HG03025 (cell line): ENCODE measurements around the gene SIKE1.
"Not testable (repeated sequence)": the region's sequence is repeated elsewhere in the genome, so short reads cannot be mapped to it uniquely, and the experiment has no call there.

Source experiments
- ATAC-seq: cut with Tn5 transposase; IDR thresholded peaks from one replicate; pipeline ENCODE4 v1.9.1; 2021; ENCODE audit warnings: mild to moderate bottlenecking, moderate library complexity; ENCODE audit not compliant: unreplicated experiment, low FRiP score

Gene SIKE1

DNA sequence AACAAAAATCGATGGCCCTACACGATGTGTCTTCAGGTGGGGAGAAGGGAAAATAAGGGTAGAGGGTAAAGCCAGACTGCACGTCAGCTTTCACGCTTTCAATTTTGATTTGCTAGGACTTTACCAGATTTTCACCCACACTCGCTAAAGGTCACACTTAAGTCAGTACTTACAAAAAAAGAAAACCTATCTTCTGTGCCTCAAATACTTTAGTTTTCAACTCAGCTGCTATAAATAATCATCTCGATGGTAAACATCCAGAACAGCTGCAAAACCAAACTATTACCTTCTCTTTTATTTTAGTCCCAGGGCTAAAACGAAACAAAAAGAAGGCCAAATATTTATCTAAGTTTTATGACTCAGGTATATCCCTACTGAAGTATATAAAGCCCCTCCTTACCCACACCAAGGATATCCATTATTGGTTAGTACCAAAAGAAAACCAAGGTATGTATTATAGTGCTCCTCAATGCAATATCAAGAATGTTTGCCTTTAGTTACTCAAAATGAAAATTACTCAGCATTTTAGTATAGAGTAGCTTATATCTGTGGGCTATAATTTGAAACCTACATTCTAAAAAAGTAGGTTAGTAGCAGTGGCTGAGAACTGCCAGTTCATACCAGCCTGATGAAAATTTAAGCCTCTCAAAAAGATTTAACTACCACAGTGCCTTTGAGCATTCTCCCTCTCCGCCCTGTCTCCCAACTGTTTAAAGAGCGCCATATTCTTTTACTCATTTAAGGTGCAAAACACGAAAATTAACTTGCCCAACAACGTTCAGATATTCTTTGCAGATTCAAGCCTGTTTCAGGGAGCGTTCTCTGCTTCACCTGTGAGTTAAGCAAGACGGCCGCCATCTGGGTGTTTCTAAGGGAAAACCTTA, 24.2 kb downstream of the SIKE1 start:
- ATAC-seq, result peak; percentile 44

DNA sequence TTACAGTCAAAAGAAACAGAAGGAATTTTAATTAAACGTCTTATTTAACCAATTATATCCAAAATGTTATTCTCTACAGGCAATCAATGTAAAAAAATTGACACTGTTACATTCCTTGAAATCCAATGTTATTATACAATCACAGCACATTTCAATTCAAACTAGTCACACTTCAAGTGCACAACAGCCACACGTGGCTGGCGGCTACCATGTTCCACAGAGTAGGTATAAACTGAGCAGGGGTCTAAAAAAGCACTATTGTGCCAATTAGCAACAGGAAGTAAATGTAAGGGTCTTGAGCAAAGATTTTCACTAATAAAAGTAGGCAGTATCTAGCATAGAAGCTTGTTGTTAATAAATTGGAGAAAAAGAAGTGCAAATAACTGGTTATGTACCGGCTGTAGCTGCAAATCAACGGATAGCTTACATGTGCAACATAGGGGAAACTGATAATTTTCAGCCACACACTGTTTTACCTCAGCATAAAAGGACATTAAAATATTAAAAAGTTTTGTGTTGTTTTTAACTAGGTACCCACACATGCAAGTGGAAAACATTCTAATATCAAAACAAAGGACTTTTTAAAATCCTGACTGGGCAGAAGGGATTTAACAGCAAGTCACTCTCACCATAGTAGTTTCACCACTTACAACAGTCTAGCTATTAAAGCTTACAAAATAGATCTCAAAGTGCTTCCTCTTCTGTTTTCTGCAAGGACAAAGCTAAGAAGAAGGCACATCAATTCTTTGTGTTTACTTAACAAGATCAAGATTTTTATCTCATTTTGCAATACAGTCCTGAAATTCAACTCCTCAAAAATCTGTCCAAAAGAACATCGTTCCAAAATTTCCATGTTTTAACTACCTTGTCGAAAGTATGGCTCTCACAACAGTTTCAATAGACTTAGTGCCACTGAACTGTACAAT, 25.2 kb downstream of the SIKE1 start:
- ATAC-seq, result no peak

DNA sequence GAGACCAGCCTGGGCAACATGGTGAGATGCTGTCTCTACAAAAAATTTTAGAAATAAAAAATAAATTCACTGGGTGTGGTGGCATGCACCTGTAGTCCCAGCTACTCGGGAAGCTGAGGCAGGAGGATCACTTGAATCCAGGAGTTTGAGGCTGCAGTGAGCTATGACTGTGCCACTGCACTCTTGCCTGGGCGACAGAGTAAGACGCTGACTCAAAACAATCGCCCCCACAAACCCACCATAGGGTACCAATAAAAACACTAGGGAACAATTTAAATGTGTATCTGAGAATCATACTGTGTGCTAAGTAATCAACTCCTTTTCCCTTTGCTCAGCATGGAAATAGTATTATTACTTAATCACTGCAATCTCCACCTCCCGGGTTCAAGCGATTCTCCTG, 26.8 kb downstream of the SIKE1 start:
- ATAC-seq, result not testable (repeated sequence)

DNA sequence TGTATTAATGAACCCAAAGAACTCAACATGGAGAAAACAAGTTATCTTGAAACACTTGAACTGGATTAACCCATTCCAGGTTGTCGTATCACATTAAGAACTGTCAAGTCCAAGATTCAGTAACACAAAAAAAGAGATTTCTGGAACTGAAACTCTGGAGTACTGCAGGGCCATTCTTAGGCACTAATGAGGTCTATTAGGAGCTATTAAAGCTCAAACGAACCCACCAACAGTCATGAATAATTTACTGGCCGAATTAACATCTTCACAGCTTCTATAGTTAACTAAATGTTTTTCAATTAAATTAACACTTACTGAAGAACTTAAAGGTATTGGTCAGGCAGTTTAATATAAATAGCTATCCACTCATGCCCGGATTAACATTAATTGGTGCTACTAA, 27.3 kb downstream of the SIKE1 start:
- no peak for ATAC-seq

DNA sequence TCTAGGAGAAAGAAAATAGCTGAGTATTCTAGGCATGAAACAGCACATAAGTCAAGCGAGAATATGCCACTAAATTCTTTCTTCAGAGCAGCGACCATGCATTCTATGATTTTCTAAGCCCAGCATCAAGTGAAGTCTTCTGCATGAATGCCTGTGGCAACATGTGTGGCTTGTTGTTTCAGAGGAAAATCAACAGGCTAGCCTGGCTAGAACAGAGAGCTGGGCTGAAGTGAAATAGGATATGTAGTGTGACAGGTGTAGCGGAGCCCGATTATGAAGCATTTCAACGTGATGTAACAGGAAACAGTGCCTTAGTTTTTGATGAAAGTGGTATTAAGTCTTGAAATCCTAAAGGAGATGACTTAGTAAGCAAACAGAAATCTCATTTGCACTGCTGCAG, 29.7 kb downstream of the SIKE1 start:
- ATAC-seq, result no peak

DNA sequence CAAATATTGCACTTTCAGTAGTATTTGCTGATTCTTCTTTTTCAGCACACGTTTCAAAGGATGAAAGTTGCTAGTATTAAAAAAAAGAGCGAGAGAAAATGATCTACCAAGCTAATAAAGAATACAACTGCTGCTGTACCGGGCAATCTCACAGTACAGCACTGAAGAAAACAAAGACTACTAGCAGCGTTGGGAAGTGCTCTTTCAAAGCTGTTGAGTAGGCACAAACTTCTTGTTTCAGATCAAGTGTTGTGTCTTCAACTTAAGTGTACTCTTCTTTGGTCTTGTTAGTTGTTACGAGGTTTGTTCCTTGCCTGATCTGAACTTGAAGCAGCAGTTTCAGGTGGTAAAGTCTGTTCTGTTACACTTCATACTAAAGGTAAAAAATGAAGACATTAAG, 30.6 kb downstream of the SIKE1 start:
- no peak for ATAC-seq

DNA sequence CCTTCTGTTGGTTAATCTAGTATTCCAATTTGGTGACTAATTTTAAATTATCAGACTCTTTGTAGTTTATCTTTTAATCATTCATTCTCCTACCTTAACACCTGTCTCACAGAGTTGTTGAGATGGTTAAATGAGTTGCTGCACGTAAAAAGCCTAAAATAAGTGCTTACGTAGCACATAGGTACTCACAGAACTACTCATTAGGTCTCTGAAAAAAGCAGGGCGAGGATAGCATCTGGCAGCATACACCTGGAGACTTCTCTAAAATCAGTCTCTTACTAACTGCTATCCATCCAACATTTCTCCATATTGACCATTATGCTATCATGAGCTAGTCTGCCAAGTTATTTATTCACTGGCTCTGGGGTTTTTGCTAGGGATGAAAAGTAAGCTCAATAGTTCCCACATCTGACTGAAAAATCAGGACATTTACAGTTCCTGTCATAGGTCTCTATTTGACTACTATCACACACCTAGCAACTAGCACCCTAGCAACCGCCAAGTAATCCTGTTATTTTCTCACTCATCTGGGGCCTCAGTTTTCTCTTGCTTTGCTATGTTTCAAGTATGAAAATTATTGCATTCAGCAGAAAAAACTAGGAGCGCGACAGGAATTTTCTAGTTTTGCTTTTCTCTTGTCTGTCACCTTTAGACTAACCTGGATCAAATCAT, 33.9 kb downstream of the SIKE1 start:
- ATAC-seq, result no peak

DNA sequence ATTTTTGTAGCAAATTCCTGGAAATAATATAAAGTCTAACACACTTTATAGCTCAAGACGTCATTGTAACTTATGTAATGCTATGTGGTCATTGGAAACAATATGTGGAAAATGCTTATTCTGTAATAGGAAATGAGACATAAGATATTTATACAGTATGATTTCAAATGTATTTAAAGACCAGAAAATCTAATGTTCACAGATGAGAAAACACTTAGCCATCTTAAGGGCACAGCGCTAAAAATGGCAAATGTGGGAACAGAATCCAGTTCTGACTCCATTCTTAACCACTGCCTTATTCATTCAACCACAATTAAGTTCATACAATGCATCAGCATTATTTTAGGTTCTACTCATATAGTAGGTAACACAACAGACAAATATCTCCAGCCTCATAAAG, 35.2 kb downstream of the SIKE1 start:
- ATAC-seq, result no peak

DNA sequence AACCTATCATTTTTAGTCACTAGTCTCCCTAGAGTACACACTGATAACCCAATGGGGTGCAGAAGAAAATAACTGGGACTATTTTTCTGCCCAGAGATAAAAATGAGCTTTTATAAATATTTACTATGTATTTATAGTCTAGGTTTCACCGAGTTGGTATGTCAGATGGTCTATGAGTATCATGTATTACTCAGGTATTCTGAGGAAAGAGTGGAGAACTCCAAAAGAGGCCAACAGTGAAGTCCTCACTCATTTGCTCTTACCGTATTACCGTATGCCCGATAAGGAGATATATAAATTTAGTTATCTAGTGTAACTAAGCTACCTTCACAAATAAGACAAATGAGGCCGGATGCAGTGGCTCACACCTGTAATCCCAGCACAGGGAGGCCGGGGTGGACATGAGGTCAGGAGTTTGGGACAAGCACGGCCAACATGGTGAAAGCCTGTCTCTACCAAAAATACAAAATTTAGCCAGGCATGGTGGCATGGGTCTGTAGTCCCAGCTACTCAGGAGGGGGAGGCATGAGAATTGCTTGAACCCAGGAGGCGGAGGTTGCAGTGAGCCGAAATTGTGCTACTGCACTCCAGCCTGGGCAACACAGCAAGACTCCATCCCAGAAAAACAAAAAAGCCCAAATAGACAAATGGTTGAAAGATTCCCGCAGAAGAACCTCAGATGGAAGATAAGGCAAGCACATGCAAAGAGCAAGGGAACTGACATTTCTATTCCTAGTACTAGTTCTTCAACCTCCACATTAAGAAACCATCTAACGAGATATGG, 38.3 kb downstream of the SIKE1 start:
- no peak for ATAC-seq

DNA sequence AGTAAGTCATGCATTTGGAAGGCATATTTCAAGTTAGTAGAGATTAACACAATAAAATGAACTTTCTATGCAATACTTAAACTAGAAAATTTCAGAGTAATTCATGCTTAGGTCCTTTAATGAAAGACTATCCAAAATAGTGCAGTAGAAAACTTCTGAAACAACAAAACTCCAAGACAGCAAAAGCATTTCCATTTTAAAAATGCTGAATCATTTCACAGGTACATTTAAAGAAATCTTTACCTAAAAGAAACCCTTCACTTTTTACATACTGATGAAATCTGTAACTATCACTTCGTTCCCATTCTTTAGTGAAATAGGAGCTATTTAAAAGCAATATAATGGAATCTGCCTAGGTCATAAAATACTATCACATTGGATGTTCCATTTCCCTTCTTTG, 40.2 kb downstream of the SIKE1 start:
- no peak for ATAC-seq

DNA sequence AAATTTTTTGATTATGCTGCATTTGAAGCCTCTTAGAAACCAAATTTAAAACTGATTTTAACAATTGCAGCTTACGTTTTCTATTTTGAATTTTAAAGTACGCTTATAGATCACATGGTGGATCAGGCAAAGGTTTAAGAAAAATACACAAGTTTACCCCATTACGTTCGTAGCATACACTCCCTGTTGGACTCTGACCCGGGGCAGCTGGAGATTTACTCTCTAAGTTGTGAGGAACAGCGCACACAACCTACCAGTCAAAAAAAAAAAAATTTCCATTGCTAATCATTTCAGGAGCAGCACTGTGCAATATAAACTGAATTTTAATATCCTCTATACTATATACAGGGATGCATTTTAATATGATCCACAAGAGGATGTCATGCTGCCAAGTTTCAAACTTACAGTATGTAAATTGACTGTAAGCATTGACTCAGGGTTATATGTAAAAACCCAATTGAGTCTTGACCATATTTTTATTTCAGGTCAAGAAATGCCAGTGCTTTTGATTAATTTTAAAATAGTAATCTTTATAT, 43.1 kb downstream of the SIKE1 start:
- no peak for ATAC-seq

DNA sequence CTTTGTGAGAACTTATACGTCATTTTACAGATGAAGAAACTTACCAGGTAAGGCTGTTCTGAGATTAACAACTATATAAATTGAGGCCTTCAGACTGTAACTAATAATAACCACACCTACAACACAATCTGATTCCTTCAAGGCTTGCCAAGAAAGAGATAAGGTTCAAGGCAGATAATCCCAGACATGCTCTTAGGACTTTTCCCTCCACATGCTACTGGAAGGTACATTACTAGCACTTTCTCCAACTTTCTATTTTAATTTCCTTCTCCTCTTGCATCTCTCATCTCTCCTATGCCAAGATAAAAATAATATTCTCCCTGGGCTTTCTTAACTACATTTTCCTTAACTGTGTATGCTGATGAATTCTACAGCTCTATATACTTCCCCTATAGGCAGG, 45.0 kb downstream of the SIKE1 start:
- ATAC-seq, result no peak

DNA sequence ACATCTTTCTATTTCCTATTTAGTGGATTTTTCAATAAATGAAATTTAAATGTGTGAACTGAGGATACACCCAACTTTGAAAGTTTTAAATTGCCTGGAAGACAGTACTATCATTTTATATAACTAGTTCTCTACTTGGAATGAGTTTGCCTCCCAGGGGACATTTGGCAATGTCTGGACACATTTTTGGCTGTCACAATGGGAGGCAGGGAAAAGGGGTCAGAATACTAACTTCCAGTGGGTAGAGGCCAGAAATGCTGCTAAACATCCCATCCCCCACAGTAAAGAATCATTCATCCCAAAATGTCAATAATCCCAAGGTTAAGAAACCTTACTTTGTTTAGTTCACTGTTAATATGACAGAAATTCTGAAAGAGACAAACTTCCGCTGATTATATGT, 50.7 kb downstream of the SIKE1 start:
- no peak for ATAC-seq

DNA sequence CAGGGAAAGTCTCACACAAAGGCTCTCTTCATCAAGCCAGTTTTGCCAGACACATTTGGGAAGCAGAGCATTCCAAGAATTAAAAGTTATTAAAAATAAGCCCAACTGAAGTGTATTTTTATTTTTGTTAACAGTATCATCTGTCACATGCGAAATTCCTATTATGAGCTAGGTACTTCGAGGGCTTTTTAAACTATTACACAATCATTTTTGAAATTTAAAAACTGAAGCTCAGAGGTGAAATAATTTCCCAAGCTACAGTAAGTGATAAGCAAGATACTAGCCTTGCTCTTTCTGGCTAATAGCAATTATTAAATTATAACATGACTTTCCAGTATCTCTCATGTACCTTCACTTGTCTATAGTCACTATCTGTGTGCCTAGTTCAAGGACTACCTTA, 51.9 kb downstream of the SIKE1 start:
- no peak for ATAC-seq

DNA sequence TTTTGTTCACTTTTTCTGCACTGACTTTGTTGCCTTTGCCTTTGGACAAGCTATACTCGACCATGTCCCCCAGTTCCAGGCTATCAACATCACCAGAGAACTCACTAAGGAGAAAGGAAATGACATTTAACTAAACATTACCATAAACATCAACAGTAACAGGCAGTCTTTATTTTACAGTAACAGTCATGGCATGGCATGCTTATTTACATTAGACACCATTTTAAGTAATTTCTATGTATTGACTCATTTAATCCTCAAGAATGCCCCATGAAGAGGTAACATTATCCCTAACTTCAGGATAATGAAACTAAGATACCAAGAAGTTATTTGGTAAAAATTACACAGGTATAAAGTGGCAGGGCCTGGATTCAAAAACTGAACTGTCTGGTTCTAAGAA, 55.3 kb downstream of the SIKE1 start:
- ATAC-seq, result no peak

DNA sequence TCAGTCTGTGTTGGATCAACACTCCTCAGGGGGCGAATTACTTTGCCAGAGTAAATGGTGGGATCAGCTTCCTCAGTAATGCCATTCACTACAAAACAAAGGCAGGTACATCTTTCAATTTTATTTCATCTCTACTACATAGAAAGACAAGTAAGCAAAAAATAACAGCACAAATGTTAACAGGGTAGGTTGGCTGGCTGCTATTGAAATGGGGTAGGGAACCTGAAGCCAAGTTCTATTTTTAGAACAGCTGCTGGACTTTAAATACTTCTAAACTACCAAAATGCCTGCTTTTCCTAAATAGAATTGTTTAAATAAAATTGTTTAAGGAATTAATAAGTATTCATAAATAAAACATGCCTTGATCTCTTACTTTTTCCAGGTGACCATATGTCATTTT, 56.6 kb downstream of the SIKE1 start:
- no peak for ATAC-seq

DNA sequence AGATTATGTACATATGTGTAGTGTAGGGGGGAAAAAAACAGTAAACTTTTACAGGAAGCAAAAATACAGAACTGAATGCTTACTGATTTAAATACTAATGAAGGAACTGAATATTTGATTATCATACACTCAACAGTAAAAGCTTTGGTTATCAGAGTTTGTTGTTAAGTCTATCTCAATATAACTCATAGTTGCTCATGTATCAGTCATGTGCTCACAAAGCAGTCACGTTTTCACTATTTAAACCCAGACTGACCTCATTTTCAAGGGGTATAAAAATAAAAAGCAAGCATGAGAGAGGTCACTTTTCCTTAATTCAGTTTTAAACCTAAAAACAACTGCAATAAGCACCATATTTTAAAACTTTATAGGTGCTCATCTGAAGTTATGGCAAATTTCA, 57.0 kb downstream of the SIKE1 start:
- ATAC-seq, result no peak

DNA sequence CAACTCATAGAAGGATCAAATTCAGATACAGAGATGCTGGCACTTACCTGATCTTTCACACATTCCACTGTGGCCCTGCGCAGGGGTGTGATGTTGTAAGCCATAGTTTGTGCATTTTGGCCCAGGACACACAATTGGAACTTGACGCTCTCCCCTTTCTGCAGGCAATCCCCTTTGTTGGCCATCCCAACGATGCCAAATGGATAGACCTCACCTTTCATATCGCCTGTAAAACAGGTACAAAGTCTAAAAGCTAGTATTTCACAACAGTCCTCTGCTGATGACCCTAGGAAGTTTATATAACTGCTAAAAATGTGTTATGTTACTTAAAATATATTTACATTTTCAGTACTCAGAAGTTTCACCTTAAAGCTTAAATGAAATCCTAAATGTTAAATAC, 60.0 kb downstream of the SIKE1 start:
- ATAC-seq, result no peak
